SU-DHL-6 (cell line): ENCODE measurements around the gene DDR2.

Experiments
- H2AFZ ChIP-seq: fragments of 200-600 bp; sonication (generic); 2 replicates; pipeline ENCODE4 v1.6.1; 2014; ENCODE audit warnings: low read depth, mild to moderate bottlenecking, moderate library complexity, mixed read lengths, antibody characterized with exemption, low read length; ENCODE audit not compliant: severe bottlenecking
- H3F3A ChIP-seq: fragments of 200-600 bp; shearing (Covaris generic); 2 replicates; pipeline ENCODE4 v1.6.0; 2016; ENCODE audit warnings: antibody characterized with exemption, mild to moderate bottlenecking; ENCODE audit not compliant: insufficient read depth
- H3K27ac ChIP-seq: fragments of 200-600 bp; sonication (generic); 2 replicates; pipeline ENCODE4 v1.5.1; 2016; ENCODE audit warnings: low read depth, mild to moderate bottlenecking, low read length, moderate library complexity, mixed read lengths
- H3K27me3 ChIP-seq: fragments of 200-600 bp; sonication (generic), shearing (Covaris generic); 2 replicates; pipeline ENCODE4 v1.6.0; 2014; ENCODE audit warnings: mild to moderate bottlenecking, low read length
- H3K36me3 ChIP-seq: fragments of 200-600 bp; sonication (generic); 2 replicates; pipeline ENCODE4 v1.6.1; 2014; ENCODE audit warnings: mild to moderate bottlenecking, low read length, mixed read lengths
- H3K4me2 ChIP-seq: fragments of 300-600, 200-600 bp; shearing (Covaris generic), sonication (generic); 2 replicates; pipeline ENCODE4 v1.6.0; 2014; ENCODE audit warnings: low read length, low read depth, mild to moderate bottlenecking; ENCODE audit not compliant: poor library complexity, severe bottlenecking
- H3K4me3 ChIP-seq: fragments of 200-600 bp; sonication (generic); 2 replicates; pipeline ENCODE4 v1.5.1; 2014; ENCODE audit warnings: antibody characterized with exemption, low read length, mild to moderate bottlenecking, mixed read lengths; ENCODE audit not compliant: insufficient read depth, poor library complexity, severe bottlenecking
- H3K79me2 ChIP-seq: fragments of 200-600 bp; sonication (generic); 2 replicates; pipeline ENCODE4 v1.6.1; 2014; ENCODE audit warnings: mild to moderate bottlenecking, low read length, moderate library complexity; ENCODE audit not compliant: insufficient read depth
- H3K9ac ChIP-seq: fragments of 200-600 bp; sonication (generic); 2 replicates; pipeline ENCODE4 v1.7.0; 2014; ENCODE audit warnings: mild to moderate bottlenecking, low read length
- H3K9me2 ChIP-seq: fragments of 200-600 bp; sonication (generic); replicated peaks from 2 replicates; pipeline ENCODE4 v1.6.1; 2014; ENCODE audit warnings: low read length; ENCODE audit not compliant: insufficient read depth
- H3K9me3 ChIP-seq: fragments of 200-600 bp; sonication (generic); 2 replicates; pipeline ENCODE4 v1.6.1; 2014; ENCODE audit warnings: low read length, mixed read lengths; ENCODE audit not compliant: insufficient read depth
- H4K20me1 ChIP-seq: fragments of 200-600 bp; sonication (generic); 2 replicates; pipeline ENCODE4 v1.6.1; 2014; ENCODE audit warnings: low read depth, mild to moderate bottlenecking, antibody characterized with exemption, low read length, moderate library complexity, mixed read lengths
- EZH2phosphoT487 ChIP-seq: fragments of 200-600 bp; sonication (generic), shearing (Covaris generic); conservative IDR thresholded peaks from 2 replicates; pipeline ENCODE4 v1.6.1; 2018; ENCODE audit warnings: mild to moderate bottlenecking, antibody characterized with exemption, low read length, moderate library complexity, mixed read lengths
- TF ChIP-seq, protein P1 (sequence below): fragments of 200-600 bp; sonication (generic); IDR thresholded peaks from one replicate; pipeline ENCODE4 v1.5.1; 2017; ENCODE audit warnings: antibody characterized with exemption, mild to moderate bottlenecking, low read length, moderate library complexity; ENCODE audit not compliant: insufficient read depth, poor library complexity, severe bottlenecking

Gene DDR2

DNA sequence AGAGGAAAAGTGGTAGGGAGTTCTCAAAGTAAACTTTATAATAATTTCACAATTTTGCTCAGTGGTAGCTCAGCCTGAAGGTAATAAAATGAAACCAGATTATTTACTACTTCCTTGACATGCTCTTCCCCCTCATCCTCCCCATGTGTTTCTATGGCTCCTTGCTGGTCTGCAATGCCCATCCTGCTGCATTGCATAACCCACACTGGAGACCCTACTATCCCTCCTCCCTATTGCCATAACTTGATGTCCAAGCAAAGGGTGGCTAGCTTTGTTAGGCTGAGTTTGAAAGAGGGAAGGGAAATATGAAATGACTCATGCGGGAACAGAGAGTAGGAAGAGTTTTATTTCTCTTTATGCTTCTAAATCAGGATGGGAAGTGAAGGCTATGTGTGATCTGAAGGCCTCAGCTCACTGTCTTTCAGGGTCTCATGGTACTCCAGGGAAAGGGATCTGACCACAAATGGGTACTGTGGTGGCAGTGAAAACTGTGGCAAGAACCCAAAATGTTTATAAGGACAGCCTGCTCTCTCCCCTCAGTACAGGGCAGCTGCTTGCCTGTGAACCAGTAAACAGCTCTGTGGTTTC, 121.8 kb downstream of the DDR2 start:
- H3K9me2 ChIP-seq = no peaks in the 10 kb centered on the region
- no peaks in the 10 kb centered on the region for H3K36me3 ChIP-seq
- no peak overlapping the region for H3K4me3 ChIP-seq
- no peaks in the 10 kb centered on the region for H4K20me1 ChIP-seq
- no peaks in the 10 kb centered on the region for H3K27me3 ChIP-seq
- H3K4me2 ChIP-seq = no peak overlapping the region
- no peak overlapping the region for H3K27ac ChIP-seq
- H3K9ac ChIP-seq = no peak overlapping the region
- H3F3A ChIP-seq = no peaks in the 10 kb centered on the region
- H2AFZ ChIP-seq = no peak overlapping the region
- no peaks in the 10 kb centered on the region for H3K79me2 ChIP-seq
- TF ChIP-seq, protein P1, sequence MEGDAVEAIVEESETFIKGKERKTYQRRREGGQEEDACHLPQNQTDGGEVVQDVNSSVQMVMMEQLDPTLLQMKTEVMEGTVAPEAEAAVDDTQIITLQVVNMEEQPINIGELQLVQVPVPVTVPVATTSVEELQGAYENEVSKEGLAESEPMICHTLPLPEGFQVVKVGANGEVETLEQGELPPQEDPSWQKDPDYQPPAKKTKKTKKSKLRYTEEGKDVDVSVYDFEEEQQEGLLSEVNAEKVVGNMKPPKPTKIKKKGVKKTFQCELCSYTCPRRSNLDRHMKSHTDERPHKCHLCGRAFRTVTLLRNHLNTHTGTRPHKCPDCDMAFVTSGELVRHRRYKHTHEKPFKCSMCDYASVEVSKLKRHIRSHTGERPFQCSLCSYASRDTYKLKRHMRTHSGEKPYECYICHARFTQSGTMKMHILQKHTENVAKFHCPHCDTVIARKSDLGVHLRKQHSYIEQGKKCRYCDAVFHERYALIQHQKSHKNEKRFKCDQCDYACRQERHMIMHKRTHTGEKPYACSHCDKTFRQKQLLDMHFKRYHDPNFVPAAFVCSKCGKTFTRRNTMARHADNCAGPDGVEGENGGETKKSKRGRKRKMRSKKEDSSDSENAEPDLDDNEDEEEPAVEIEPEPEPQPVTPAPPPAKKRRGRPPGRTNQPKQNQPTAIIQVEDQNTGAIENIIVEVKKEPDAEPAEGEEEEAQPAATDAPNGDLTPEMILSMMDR = no peak
- TF ChIP-seq EZH2phosphoT487 = no peak
- no peaks in the 10 kb centered on the region for H3K9me3 ChIP-seq

DNA sequence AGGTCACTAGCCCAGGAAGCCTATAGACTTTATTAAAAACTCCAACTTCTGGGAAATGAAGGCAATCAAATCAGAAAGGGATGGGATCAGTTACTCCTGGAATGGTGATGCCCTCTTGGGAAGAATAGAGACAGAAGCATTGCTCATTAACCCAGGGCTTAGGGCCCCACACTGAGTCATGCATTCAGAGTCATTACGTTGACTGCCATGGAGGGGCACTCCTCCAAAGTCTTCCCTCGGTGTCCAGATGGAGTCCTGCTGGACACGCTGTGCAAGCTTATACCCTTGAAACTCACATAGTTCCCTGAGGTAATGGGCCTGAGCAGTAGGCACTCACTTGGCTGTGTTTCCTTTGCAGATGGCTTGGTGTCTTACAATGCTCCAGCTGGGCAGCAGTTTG, 123.0 kb downstream of the DDR2 start:
- H3K4me2 ChIP-seq = no peak overlapping the region
- H3F3A ChIP-seq = no peaks in the 10 kb centered on the region
- no peak overlapping the region for H3K9ac ChIP-seq
- H3K9me3 ChIP-seq = no peaks in the 10 kb centered on the region
- no peaks in the 10 kb centered on the region for H3K27me3 ChIP-seq
- H4K20me1 ChIP-seq = no peaks in the 10 kb centered on the region
- H3K79me2 ChIP-seq = no peaks in the 10 kb centered on the region
- H3K4me3 ChIP-seq = no peak overlapping the region
- H3K36me3 ChIP-seq = no peaks in the 10 kb centered on the region
- TF ChIP-seq, protein P1 = no peak
- no peak for TF ChIP-seq EZH2phosphoT487
- no peaks in the 10 kb centered on the region for H3K9me2 ChIP-seq
- no peak overlapping the region for H3K27ac ChIP-seq
- H2AFZ ChIP-seq = no peak overlapping the region

DNA sequence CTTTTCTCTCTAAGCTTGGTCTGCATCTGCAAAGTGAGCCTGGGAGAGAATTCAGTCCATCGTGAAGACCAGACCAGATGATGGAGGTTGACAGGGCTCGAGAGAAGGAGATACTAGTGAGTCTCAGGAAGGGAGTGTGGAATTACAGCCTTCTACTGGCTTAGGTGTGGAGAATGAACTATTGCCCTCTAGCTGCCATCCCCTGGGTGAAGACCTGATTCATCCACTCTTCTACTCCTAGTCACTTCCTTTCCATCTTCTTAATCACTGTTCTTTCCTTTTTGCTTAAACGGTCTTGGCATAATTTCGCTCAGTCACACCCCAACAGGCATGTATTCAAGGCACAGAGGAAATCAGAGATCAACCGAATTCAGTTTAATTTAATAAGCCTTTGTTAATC, 124.3 kb downstream of the DDR2 start:
- no peaks in the 10 kb centered on the region for H3K36me3 ChIP-seq

More for the DNA sequence above, 124.3 kb downstream of the DDR2 start:
- Histone ChIP-seq H2AFZ (no peak overlapping the region), H3K27ac (no peak overlapping the region), H3K9me3 (no peaks in the 10 kb centered on the region), H3K4me2 (no peak overlapping the region), H3K9ac (no peak overlapping the region), H3K4me3 (no peak overlapping the region), H3K79me2 (no peaks in the 10 kb centered on the region), H3K27me3 (no peaks in the 10 kb centered on the region), H4K20me1 (no peaks in the 10 kb centered on the region), H3K9me2 (no peaks in the 10 kb centered on the region), H3F3A (no peaks in the 10 kb centered on the region)
- TF ChIP-seq, protein P1 = no peak
- TF ChIP-seq EZH2phosphoT487 = no peak
